ENCODE data around the gene TRAPPC11. TPM values are rescaled to one million over a fixed set of nuclear protein-coding genes. Genes with fewer than 3 reads are reported as not detected.

TRAPPC11 gene
- total RNA-seq, 1 experiment from 2014 or later = 21.1 TPM

DNA sequence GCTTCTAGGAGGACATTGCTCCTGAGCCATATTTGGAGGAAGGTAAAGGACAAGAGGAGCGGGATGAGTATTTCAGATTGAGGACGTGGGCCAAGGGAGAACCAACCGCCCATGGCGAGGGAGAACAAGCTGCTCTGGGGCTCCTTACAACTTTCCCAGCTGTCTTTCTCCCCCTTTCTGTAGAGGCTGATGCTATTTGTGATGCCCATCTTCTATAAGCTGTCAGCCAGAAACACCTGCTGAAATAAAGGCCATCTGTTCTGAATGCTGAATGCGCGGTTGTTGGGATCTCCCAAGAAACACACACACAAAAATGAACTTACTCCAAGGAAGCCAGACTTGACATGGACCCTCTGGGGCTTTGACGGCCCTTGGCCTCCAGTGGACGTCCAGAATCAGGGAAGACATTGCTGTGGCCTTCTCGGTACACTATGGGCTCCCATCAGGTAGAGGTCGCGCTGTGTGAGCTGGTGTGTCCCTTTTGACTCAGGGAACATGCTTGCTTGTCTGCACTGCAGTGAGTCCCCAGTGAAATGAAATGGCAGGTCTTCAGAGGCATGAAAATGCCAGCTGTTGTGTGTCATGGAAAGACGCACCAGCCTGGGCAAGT, 31.0 kb upstream of the TRAPPC11 start:
- no TSS peak for BruUV-seq (replicated peaks)
- in situ Hi-C loops (cut with HindIII; ENCODE audit: low pct_unique_long_range_greater_than_20kb, low sequenced_read_pairs) = no loop called here
- Histone ChIP-seq H3K27ac (ENCODE audit: low read length) (no peak overlapping the region), H3K9me3 (ENCODE audit: control insufficient read depth, insufficient read depth, low read depth, low read length) (no peaks in the 10 kb centered on the region), H3K36me3 (ENCODE audit: control insufficient read depth, insufficient read depth, low read length) (no peaks in the 10 kb centered on the region), H3K4me1 (ENCODE audit: control insufficient read depth, insufficient read depth, low read length) (no peaks in the 10 kb centered on the region), H3K4me3 (ENCODE audit: low read depth in 2 of 2, low read length in 2 of 2) (no peak overlapping the region), H3K27me3 (ENCODE audit: control insufficient read depth, insufficient read depth, low read length) (no peaks in the 10 kb centered on the region)
- ATAC-seq (no peak), DNase-seq (ENCODE audit: low read depth, low spot score) (no peak)
- intact Hi-C loops (cut with micrococcal nuclease; ENCODE audit: unreplicated experiment) = no loop called here
- TF ChIP-seq, protein P1, sequence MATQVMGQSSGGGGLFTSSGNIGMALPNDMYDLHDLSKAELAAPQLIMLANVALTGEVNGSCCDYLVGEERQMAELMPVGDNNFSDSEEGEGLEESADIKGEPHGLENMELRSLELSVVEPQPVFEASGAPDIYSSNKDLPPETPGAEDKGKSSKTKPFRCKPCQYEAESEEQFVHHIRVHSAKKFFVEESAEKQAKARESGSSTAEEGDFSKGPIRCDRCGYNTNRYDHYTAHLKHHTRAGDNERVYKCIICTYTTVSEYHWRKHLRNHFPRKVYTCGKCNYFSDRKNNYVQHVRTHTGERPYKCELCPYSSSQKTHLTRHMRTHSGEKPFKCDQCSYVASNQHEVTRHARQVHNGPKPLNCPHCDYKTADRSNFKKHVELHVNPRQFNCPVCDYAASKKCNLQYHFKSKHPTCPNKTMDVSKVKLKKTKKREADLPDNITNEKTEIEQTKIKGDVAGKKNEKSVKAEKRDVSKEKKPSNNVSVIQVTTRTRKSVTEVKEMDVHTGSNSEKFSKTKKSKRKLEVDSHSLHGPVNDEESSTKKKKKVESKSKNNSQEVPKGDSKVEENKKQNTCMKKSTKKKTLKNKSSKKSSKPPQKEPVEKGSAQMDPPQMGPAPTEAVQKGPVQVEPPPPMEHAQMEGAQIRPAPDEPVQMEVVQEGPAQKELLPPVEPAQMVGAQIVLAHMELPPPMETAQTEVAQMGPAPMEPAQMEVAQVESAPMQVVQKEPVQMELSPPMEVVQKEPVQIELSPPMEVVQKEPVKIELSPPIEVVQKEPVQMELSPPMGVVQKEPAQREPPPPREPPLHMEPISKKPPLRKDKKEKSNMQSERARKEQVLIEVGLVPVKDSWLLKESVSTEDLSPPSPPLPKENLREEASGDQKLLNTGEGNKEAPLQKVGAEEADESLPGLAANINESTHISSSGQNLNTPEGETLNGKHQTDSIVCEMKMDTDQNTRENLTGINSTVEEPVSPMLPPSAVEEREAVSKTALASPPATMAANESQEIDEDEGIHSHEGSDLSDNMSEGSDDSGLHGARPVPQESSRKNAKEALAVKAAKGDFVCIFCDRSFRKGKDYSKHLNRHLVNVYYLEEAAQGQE (IDR thresholded peaks at IDR 0.05; ENCODE audit: insufficient read depth in 1 of 2, low read depth in 2 of 2, low read length in 1 of 2) = no peak
- TF ChIP-seq SIN3A (IDR thresholded peaks at IDR 0.05; ENCODE audit: borderline replicate concordance, insufficient read depth, low read depth, low read length) (no peak), TCF7L2 (IDR thresholded peaks at IDR 0.05; ENCODE audit: low read depth, low read length) (no peak), POLR2AphosphoS5 (IDR thresholded peaks at IDR 0.05; ENCODE audit: low read depth, low read length) (no peak)
- TF ChIP-seq, protein P2, sequence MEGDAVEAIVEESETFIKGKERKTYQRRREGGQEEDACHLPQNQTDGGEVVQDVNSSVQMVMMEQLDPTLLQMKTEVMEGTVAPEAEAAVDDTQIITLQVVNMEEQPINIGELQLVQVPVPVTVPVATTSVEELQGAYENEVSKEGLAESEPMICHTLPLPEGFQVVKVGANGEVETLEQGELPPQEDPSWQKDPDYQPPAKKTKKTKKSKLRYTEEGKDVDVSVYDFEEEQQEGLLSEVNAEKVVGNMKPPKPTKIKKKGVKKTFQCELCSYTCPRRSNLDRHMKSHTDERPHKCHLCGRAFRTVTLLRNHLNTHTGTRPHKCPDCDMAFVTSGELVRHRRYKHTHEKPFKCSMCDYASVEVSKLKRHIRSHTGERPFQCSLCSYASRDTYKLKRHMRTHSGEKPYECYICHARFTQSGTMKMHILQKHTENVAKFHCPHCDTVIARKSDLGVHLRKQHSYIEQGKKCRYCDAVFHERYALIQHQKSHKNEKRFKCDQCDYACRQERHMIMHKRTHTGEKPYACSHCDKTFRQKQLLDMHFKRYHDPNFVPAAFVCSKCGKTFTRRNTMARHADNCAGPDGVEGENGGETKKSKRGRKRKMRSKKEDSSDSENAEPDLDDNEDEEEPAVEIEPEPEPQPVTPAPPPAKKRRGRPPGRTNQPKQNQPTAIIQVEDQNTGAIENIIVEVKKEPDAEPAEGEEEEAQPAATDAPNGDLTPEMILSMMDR (IDR thresholded peaks at IDR 0.05) = no peak
- ChIA-PET CTCF (no interaction called here), POLR2A (no interaction called here)

DNA sequence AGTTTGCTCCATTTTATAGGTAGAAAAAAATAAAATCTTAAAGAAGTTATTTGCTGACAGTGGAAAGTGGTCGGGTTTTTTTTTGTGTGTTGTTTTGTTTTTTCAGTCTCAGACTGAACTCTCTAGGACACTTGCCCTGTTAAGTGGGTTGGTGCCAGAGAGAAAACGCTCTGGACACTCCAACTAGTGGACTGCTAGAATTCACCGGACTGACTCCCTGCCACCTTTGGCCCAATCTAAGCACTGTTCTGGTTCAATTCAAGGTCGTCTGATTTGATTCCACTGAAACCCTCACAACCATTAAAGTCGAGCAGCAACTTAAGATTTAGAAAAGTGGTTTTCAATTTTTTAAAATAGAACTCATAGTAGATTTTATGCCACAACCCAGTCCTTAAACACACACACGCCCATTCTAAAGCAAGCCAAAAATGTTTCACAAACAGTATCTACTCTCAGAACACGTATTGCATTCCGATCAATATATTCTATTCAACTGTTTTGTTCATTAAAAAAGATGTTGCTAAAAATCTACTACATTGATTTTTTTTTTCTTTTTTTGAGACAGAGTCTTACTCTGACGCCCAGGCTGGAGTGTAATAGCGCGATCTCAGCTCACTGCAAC, 27.4 kb upstream of the TRAPPC11 start:
- Histone ChIP-seq H3K4me3 (ENCODE audit: low read depth in 2 of 2, low read length in 2 of 2) (no peak overlapping the region), H3K36me3 (ENCODE audit: control insufficient read depth, insufficient read depth, low read length) (no peaks in the 10 kb centered on the region), H3K4me1 (ENCODE audit: control insufficient read depth, insufficient read depth, low read length) (no peaks in the 10 kb centered on the region), H3K9me3 (ENCODE audit: control insufficient read depth, insufficient read depth, low read depth, low read length) (no peaks in the 10 kb centered on the region), H3K27ac (ENCODE audit: low read length) (no peak overlapping the region), H3K27me3 (ENCODE audit: control insufficient read depth, insufficient read depth, low read length) (no peaks in the 10 kb centered on the region)
- ChIA-PET POLR2A (no interaction called here), CTCF (no interaction called here)
- BruUV-seq (replicated peaks) = no TSS peak
- ATAC-seq (no peak), DNase-seq (ENCODE audit: low read depth, low spot score) (no peak)
- in situ Hi-C loops (cut with HindIII; ENCODE audit: low pct_unique_long_range_greater_than_20kb, low sequenced_read_pairs) (no loop called here), intact Hi-C loops (cut with micrococcal nuclease; ENCODE audit: unreplicated experiment) (loop anchor here (10.0 kb wide), 1 partner anchor 127 kb away; the partner anchor contains the start of gene ING2)
- TF ChIP-seq POLR2AphosphoS5 (IDR thresholded peaks at IDR 0.05; ENCODE audit: low read depth, low read length) = no peak

DNA sequence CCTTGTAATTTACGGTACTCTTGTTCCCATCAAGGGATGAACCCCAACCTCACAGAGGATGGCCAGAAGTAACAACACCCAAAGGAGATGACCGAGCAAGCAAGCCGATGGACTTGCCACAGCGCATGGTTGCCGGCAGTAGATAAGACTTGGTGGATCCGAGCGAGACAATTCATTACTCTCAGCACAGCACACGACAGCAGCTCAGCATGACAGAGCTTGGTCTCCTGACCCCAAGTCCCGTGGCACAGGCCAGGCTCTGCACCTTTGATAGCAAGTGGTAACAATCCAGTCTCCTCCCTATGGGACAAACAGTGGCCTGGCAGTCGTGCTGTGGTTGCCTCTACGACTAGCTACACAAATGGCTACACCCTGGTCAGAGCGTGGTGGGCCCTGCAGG, 26.4 kb upstream of the TRAPPC11 start:
- no peak for ATAC-seq

More for the DNA sequence above, 26.4 kb upstream of the TRAPPC11 start:
- Histone ChIP-seq H3K4me1 (ENCODE audit: control insufficient read depth, insufficient read depth, low read length) (peaks cover 8% of the 10 kb centered on the region), H3K36me3 (ENCODE audit: control insufficient read depth, insufficient read depth, low read length) (no peaks in the 10 kb centered on the region), H3K4me3 (ENCODE audit: low read depth in 2 of 2, low read length in 2 of 2) (no peak overlapping the region), H3K27me3 (ENCODE audit: control insufficient read depth, insufficient read depth, low read length) (no peaks in the 10 kb centered on the region), H3K27ac (ENCODE audit: low read length) (no peak overlapping the region), H3K9me3 (ENCODE audit: control insufficient read depth, insufficient read depth, low read depth, low read length) (no peaks in the 10 kb centered on the region)
- CTCF ChIA-PET = interaction anchor here (0.5 kb wide), 1 partner anchor 134 kb away, joined by 4 read pairs; no protein-coding TSS in a partner anchor
- in situ Hi-C loops (cut with HindIII; ENCODE audit: low pct_unique_long_range_greater_than_20kb, low sequenced_read_pairs) (no loop called here), intact Hi-C loops (cut with micrococcal nuclease; ENCODE audit: unreplicated experiment) (loop anchor here (10.0 kb wide), 1 partner anchor 128 kb away; the partner anchor contains the start of gene ING2)
- no TSS peak for BruUV-seq (replicated peaks)
- TF ChIP-seq, protein P1 (IDR thresholded peaks at IDR 0.05; ENCODE audit: insufficient read depth in 1 of 2, low read depth in 2 of 2, low read length in 1 of 2) = no peak
- TF ChIP-seq POLR2AphosphoS5 (IDR thresholded peaks at IDR 0.05; ENCODE audit: low read depth, low read length) (no peak), TCF7L2 (IDR thresholded peaks at IDR 0.05; ENCODE audit: low read depth, low read length) (no peak), SIN3A (IDR thresholded peaks at IDR 0.05; ENCODE audit: borderline replicate concordance, insufficient read depth, low read depth, low read length) (no peak)
- TF ChIP-seq, protein P2 (IDR thresholded peaks at IDR 0.05) = no peak
- no peak for DNase-seq (ENCODE audit: low read depth, low spot score)
- POLR2A ChIA-PET = no interaction called here

Measured in Panc1 (cell line).